Esophagus muscularis mucosa (tissue), 2 donors: Measurements from ENCODE around the gene ATP10B.

Source experiments
- POLR2A ChIP-seq: fragments of 450-650 bp; IDR thresholded peaks from one replicate; pipeline ENCODE4 v1.6.1; 2017; ENCODE audit warnings: antibody characterized with exemption, moderate library complexity, mild to moderate bottlenecking, low read depth
- POLR2AphosphoS5 ChIP-seq, 2 donors: sonication (generic); formaldehyde crosslinking; IDR thresholded peaks; one replicate each; pipeline ENCODE4 v1.6.1; 2017; ENCODE audit warnings: antibody characterized with exemption in 2 of 2

GRCh38 chr5:160520609-160521391 is 331.2 kb downstream of the ATP10B start:
- TF ChIP-seq POLR2A (no peak), POLR2AphosphoS5 (IDR thresholded peaks at IDR 0.05) (no peak)
